HepG2 (cell line): ENCODE measurements around the gene SH3BP2. TPM values are rescaled to one million over a fixed set of nuclear protein-coding genes. Genes with fewer than 3 reads are reported as not detected.

Experiments used
- ARNTL ChIP-seq: sonication (generic); formaldehyde crosslinking; IDR thresholded peaks from 2 replicates; pipeline ENCODE4 v1.4.0; 2020; ENCODE audit warnings: mild to moderate bottlenecking, missing genetic modification reagents
- CBX2 ChIP-seq, 2 experiments: fragments of 200-600 bp in 1 of 2; sonication (generic); formaldehyde crosslinking in 1 of 2; IDR thresholded peaks; 2 replicates each; pipeline versions ENCODE4 v1.7.0 to v1.8.1; 2018 to 2022; ENCODE audit warnings: low read depth in 2 of 2, low read length in 1 of 2, mild to moderate bottlenecking in 1 of 2, missing genetic modification reagents in 1 of 2
- MED1 ChIP-seq: sonication (generic); formaldehyde crosslinking; IDR thresholded peaks from 2 replicates; pipeline ENCODE4 v1.4.0; 2020; ENCODE audit warnings: missing genetic modification reagents
- MLX ChIP-seq: IDR thresholded peaks from 2 replicates; pipeline ENCODE4 v1.6.1; 2016
- MYC ChIP-seq: sonication (generic); formaldehyde crosslinking; IDR thresholded peaks from 2 replicates; pipeline ENCODE4 v1.9.0; 2021; ENCODE audit warnings: missing genetic modification reagents, borderline replicate concordance
- RBFOX2 ChIP-seq: fragments of 200-400 bp; formaldehyde crosslinking; IDR thresholded peaks from 2 replicates; pipeline ENCODE4 v1.6.1; 2017; ENCODE audit warnings: low read depth, mild to moderate bottlenecking, low read length
- TRIM22 ChIP-seq: fragments of 450-650 bp; IDR thresholded peaks from 2 replicates; pipeline ENCODE4 v1.6.1; 2017
- U2AF2 ChIP-seq: fragments of 200-400 bp; formaldehyde crosslinking; IDR thresholded peaks from 2 replicates; pipeline ENCODE4 v1.6.1; 2017; ENCODE audit warnings: low read depth, mild to moderate bottlenecking, low read length
- ZBTB38 ChIP-seq: sonication (generic); formaldehyde crosslinking; IDR thresholded peaks from 2 replicates; pipeline ENCODE4 v1.5.1; 2020; ENCODE audit warnings: mild to moderate bottlenecking, missing genetic modification reagents
- ZNF138 ChIP-seq: sonication (generic); formaldehyde crosslinking; IDR thresholded peaks from 2 replicates; pipeline ENCODE4 v1.5.0; 2020; ENCODE audit warnings: mild to moderate bottlenecking, low read depth, missing genetic modification reagents
- ZNF598 ChIP-seq: sonication (generic); formaldehyde crosslinking; IDR thresholded peaks from 2 replicates; pipeline ENCODE4 v1.5.1; 2020; ENCODE audit warnings: mild to moderate bottlenecking, missing genetic modification reagents, borderline replicate concordance
- ZNF687 ChIP-seq: sonication (generic); formaldehyde crosslinking; IDR thresholded peaks from 2 replicates; pipeline ENCODE4 v1.5.1; 2020; ENCODE audit warnings: mild to moderate bottlenecking, missing genetic modification reagents, moderate library complexity
- ZNF841 ChIP-seq: sonication (generic); formaldehyde crosslinking; IDR thresholded peaks from 2 replicates; pipeline ENCODE4 v1.8.1; 2023; ENCODE audit warnings: missing genetic modification reagents, borderline replicate concordance
- ZSCAN9 ChIP-seq: IDR thresholded peaks from 2 replicates; pipeline ENCODE4 v1.6.1; 2016; ENCODE audit warnings: borderline replicate concordance
- polyA plus RNA-seq, 8 experiments: library from polyadenylated mRNA; depleted of rRNA in 3 of 8; stranded (reverse) in 7 of 8; unstranded in 1 of 8; fragments of >200 nt; fragmentation: Illumina TruSeq in 4 of 8; extraction: Trizol in 4 of 8; gene quantifications; 2 replicates each; pipeline versions ENCODE4 v1.2.1 to v1.2.3, GENCODE V29; 2011 to 2016; ENCODE audit warnings: low read depth in 4 of 8, missing spikeins in 1 of 8, mixed read lengths in 1 of 8; ENCODE audit not compliant: insufficient read depth in 1 of 8
- total RNA-seq, 5 experiments: library from RNA; depleted of rRNA; stranded (reverse); fragments of >200 nt; fragmentation: Illumina TruSeq; extraction: Trizol; gene quantifications; 2 replicates each; pipeline ENCODE4 v1.2.3, GENCODE V29; 2016; ENCODE audit warnings: low read depth in 1 of 5

Gene SH3BP2
- total and polyA plus RNA-seq, 2 of the 13 experiments (the other 11 are each of a cell fraction or from before 2014, with no cell fraction given) = 16.9 to 34.5 TPM

- peak; percentile 22; the same call in 1 of the 2 replicates for TF ChIP-seq ZNF687 (CRISPR knock-in tag)
- 0 out of 2 replicates have a peak, but pooled peaks have one; percentile 21 for TF ChIP-seq ZBTB38 (CRISPR knock-in tag)
- no peak for TF ChIP-seq ZSCAN9 (CRISPR knock-in tag)
- no peak for TF ChIP-seq ZNF138 (CRISPR knock-in tag)
- TF ChIP-seq RBFOX2 = peak; percentile 58
- TF ChIP-seq ARNTL = no peak
- no peak for TF ChIP-seq ZNF841 (CRISPR knock-in tag)
- TF ChIP-seq TRIM22 = no peak
- TF ChIP-seq CBX2 (IDR thresholded peaks at IDR 0.05; ENCODE audit: low read depth, low read length) = no peak
- TF ChIP-seq CBX2 (CRISPR knock-in tag; IDR thresholded peaks at IDR 0.05; ENCODE audit: low read depth) = no peak
- no peak for TF ChIP-seq U2AF2
- TF ChIP-seq MED1 (CRISPR knock-in tag) = no peak
- no peak for TF ChIP-seq ZNF598 (CRISPR knock-in tag)
- no peak for TF ChIP-seq MLX (CRISPR knock-in tag)
- TF ChIP-seq MYC = no peak
These were observed 5.7 kb downstream of the SH3BP2 start (continued) for GRCh38 chr4:2798399-2799223.
